Panc1 (cell line): ENCODE data around the gene PDE9A. TPM values are rescaled to one million over a fixed set of nuclear protein-coding genes. Genes with fewer than 3 reads are reported as not detected.

ENCODE experiments used
- ATAC-seq: fragments of 200-7000 bp; cut with Tn5 transposase; 2 replicates; pipeline ENCODE4 v1.9.1; 2020; ENCODE audit warnings: mild to moderate bottlenecking, moderate library complexity
- BruUV-seq: library from RNA; stranded (reverse); fragments of 400-500 nt; replicated peaks from 2 replicates; lab custom pipeline; 2021; lab: Mats Ljungman, UMichigan
- CTCF ChIA-PET: fragments of 300-600 bp; sonication (Branson Sonifier 250); formaldehyde crosslinking; loops from one replicate; lab custom pipeline; 2022; ENCODE audit warnings: antibody characterized with exemption; lab: Charles Lee
- POLR2A ChIA-PET: fragments of 300-600 bp; sonication (Branson Sonifier 250); formaldehyde crosslinking; loops from one replicate; lab custom pipeline; 2022; ENCODE audit warnings: antibody characterized with exemption; lab: Charles Lee
- DNase-seq: peaks from one replicate; pipeline ENCODE4 v3.0.0-alpha.2; 2010; ENCODE audit warnings: low read depth, low spot score
- H3K27ac ChIP-seq: 2 replicates; pipeline ENCODE4 v1.5.1; 2011; ENCODE audit warnings: mild to moderate bottlenecking, low read length, inconsistent platforms
- H3K27me3 ChIP-seq: fragments of 200-500 bp; sonication (Bioruptor generic); 2 replicates; pipeline ENCODE4 v1.6.0; 2014; ENCODE audit warnings: low read length, inconsistent platforms; ENCODE audit not compliant: control insufficient read depth, insufficient read depth
- H3K36me3 ChIP-seq: fragments of 200-500 bp; sonication (Bioruptor generic); 2 replicates; pipeline ENCODE4 v1.5.1; 2014; ENCODE audit warnings: inconsistent platforms, mild to moderate bottlenecking, low read length, moderate library complexity; ENCODE audit not compliant: control insufficient read depth, insufficient read depth
- H3K4me1 ChIP-seq: 2 replicates; pipeline ENCODE4 v1.5.1; 2011; ENCODE audit warnings: inconsistent platforms, mild to moderate bottlenecking, low read length, moderate library complexity; ENCODE audit not compliant: control insufficient read depth, insufficient read depth
- H3K4me3 ChIP-seq, 2 experiments: 2 replicates each; pipeline ENCODE4 v1.5.1; 2011 to 2012; ENCODE audit warnings: low read depth in 2 of 2, low read length in 2 of 2, mild to moderate bottlenecking in 2 of 2, inconsistent platforms in 1 of 2, moderate library complexity in 1 of 2
- H3K9me3 ChIP-seq: fragments of 200-500 bp; sonication (Bioruptor generic); 2 replicates; pipeline ENCODE4 v1.5.1; 2014; ENCODE audit warnings: low read depth, mild to moderate bottlenecking, inconsistent platforms, low read length, moderate library complexity; ENCODE audit not compliant: control insufficient read depth, insufficient read depth
- POLR2AphosphoS5 ChIP-seq: IDR thresholded peaks from 2 replicates; pipeline ENCODE4 v1.6.1; 2012; ENCODE audit warnings: mild to moderate bottlenecking, low read depth, low read length, moderate library complexity
- SIN3A ChIP-seq: IDR thresholded peaks from 2 replicates; pipeline ENCODE4 v1.6.1; 2012; ENCODE audit warnings: low read depth, mild to moderate bottlenecking, low read length, moderate library complexity, borderline replicate concordance; ENCODE audit not compliant: insufficient read depth
- TCF7L2 ChIP-seq: IDR thresholded peaks from 2 replicates; pipeline ENCODE4 v1.6.1; 2011; ENCODE audit warnings: mild to moderate bottlenecking, low read depth, low read length, inconsistent platforms
- in situ Hi-C: cut with HindIII; loops from 2 replicates; pipeline ENCODE4 v1.10.0; 2016; ENCODE audit warnings: low sequenced_read_pairs, low pct_unique_long_range_greater_than_20kb
- intact Hi-C: fragments of 100-400 bp; cut with micrococcal nuclease; formaldehyde crosslinking; loops from one replicate; pipeline ENCODE4 v1.10.0; 2022; ENCODE audit not compliant: unreplicated experiment
- total RNA-seq: library from RNA; stranded (reverse); gene quantifications from one replicate; pipeline ENCODE4 v1.2.1, GENCODE V29; 2021; ENCODE audit not compliant: unreplicated experiment
- TF ChIP-seq, protein P1 (sequence below), 2 experiments: IDR thresholded peaks; 2 replicates each; pipeline ENCODE4 v1.6.1; 2011 to 2012; ENCODE audit warnings: low read depth in 2 of 2, control low read depth in 1 of 2, low read length in 1 of 2, mild to moderate bottlenecking in 1 of 2, moderate library complexity in 1 of 2; ENCODE audit not compliant: insufficient read depth in 1 of 2
- TF ChIP-seq, protein P2 (sequence below): fragments of 450-650 bp; IDR thresholded peaks from 2 replicates; pipeline ENCODE4 v1.5.1; 2017; ENCODE audit warnings: mild to moderate bottlenecking

PDE9A gene
- total RNA-seq, 1 experiment from 2014 or later, result 0.72 TPM

DNA sequence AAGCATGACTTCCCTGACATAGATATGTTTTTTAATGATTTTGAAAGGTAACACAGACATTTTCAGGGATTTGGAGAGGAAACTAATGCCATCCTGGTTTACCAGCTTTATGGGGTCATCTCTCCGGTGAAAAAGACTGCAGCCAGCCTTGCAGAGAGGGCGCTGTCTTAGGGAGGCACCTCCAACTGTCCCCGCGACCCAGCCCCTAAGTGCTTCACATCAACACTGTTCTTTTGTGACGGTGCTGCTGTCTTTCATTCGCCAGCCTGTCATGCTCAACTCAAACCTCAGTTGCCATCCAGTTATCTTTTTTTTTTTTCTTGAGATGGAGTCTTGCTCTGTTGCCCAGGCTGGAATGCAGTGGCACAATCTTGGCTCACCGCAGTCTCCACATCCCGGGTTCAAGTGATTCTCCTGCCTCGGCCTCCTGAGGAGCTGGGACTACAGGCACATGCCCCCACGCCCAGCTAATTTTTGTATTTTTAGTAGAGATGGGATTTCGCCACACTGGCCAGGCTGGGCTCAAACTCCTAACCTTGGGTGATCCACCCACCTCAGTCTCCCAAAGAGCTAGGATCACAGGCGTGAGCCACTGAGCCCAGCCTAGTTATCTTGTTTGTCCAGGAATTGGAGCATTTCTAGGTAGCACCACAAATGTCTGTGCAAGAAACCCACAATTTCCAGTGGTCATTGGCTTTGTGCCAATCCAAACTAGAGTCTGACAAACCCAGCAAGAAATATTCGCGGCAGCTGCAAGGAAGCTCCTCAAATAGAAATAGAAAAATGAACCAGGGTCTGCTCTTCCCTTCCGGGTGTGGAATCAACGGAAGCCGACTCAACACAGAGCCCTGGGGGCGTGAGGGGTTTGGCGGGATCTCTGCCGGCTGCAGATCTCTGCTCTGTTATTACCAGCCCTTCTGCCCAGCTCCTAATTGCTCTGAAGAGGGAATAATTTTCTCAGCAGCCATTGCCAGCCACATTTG is 24.2 kb downstream of the PDE9A start:
- POLR2A ChIA-PET, result no interaction called here
- BruUV-seq, result no TSS peak
- H3K4me3 ChIP-seq, result no peak overlapping the region
- DNase-seq (no peak), ATAC-seq (no peak)
- no peak overlapping the region for H3K27ac ChIP-seq
- TF ChIP-seq TCF7L2 (no peak), SIN3A (no peak), POLR2AphosphoS5 (no peak)
- TF ChIP-seq, protein P1, sequence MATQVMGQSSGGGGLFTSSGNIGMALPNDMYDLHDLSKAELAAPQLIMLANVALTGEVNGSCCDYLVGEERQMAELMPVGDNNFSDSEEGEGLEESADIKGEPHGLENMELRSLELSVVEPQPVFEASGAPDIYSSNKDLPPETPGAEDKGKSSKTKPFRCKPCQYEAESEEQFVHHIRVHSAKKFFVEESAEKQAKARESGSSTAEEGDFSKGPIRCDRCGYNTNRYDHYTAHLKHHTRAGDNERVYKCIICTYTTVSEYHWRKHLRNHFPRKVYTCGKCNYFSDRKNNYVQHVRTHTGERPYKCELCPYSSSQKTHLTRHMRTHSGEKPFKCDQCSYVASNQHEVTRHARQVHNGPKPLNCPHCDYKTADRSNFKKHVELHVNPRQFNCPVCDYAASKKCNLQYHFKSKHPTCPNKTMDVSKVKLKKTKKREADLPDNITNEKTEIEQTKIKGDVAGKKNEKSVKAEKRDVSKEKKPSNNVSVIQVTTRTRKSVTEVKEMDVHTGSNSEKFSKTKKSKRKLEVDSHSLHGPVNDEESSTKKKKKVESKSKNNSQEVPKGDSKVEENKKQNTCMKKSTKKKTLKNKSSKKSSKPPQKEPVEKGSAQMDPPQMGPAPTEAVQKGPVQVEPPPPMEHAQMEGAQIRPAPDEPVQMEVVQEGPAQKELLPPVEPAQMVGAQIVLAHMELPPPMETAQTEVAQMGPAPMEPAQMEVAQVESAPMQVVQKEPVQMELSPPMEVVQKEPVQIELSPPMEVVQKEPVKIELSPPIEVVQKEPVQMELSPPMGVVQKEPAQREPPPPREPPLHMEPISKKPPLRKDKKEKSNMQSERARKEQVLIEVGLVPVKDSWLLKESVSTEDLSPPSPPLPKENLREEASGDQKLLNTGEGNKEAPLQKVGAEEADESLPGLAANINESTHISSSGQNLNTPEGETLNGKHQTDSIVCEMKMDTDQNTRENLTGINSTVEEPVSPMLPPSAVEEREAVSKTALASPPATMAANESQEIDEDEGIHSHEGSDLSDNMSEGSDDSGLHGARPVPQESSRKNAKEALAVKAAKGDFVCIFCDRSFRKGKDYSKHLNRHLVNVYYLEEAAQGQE (IDR thresholded peaks at IDR 0.05; ENCODE audit: insufficient read depth in 1 of 2, low read depth in 2 of 2, low read length in 1 of 2), result no peak
- TF ChIP-seq, protein P2, sequence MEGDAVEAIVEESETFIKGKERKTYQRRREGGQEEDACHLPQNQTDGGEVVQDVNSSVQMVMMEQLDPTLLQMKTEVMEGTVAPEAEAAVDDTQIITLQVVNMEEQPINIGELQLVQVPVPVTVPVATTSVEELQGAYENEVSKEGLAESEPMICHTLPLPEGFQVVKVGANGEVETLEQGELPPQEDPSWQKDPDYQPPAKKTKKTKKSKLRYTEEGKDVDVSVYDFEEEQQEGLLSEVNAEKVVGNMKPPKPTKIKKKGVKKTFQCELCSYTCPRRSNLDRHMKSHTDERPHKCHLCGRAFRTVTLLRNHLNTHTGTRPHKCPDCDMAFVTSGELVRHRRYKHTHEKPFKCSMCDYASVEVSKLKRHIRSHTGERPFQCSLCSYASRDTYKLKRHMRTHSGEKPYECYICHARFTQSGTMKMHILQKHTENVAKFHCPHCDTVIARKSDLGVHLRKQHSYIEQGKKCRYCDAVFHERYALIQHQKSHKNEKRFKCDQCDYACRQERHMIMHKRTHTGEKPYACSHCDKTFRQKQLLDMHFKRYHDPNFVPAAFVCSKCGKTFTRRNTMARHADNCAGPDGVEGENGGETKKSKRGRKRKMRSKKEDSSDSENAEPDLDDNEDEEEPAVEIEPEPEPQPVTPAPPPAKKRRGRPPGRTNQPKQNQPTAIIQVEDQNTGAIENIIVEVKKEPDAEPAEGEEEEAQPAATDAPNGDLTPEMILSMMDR, result no peak
- in situ Hi-C loops (no loop called here), intact Hi-C loops (no loop called here)
- CTCF ChIA-PET, result no interaction called here
- H3K36me3 ChIP-seq, result no peaks in the 10 kb centered on the region
- H3K4me1 ChIP-seq, result no peaks in the 10 kb centered on the region
- no peaks in the 10 kb centered on the region; the same call in 1 of the 2 replicates for H3K27me3 ChIP-seq
- no peaks in the 10 kb centered on the region for H3K9me3 ChIP-seq

GRCh38 chr21:42678618-42679295 is 25.3 kb downstream of the PDE9A start:
- intact Hi-C loops, result no loop called here
- Histone ChIP-seq H3K27ac (no peak overlapping the region), H3K4me3 (no peak overlapping the region), H3K27me3 (no peaks in the 10 kb centered on the region; the same call in 1 of the 2 replicates), H3K36me3 (no peaks in the 10 kb centered on the region), H3K9me3 (no peaks in the 10 kb centered on the region), H3K4me1 (no peaks in the 10 kb centered on the region)
- DNase-seq, result no peak
- no peak for TF ChIP-seq SIN3A
- no peak for TF ChIP-seq POLR2AphosphoS5
- TF ChIP-seq, protein P1 (IDR thresholded peaks at IDR 0.05; ENCODE audit: insufficient read depth in 1 of 2, low read depth in 2 of 2, low read length in 1 of 2), result no peak
- TF ChIP-seq, protein P2, result no peak
- no peak for TF ChIP-seq TCF7L2
- in situ Hi-C loops, result no loop called here
- ChIA-PET POLR2A (interaction anchor here (0.7 kb wide), 1 partner anchor 214 kb away, joined by 5 read pairs; the partner anchor contains the start of gene NDUFV3), CTCF (interaction anchor here (0.7 kb wide), 1 partner anchor 80 kb away, joined by 15 read pairs; no protein-coding TSS in a partner anchor)
- ATAC-seq, result no peak
- no TSS peak for BruUV-seq
